ENCODE data around the gene TSPEAR.
"Not testable (repeated sequence)": the region's sequence is repeated elsewhere in the genome, so short reads cannot be mapped to it uniquely, and the experiment has no call there.

Gene TSPEAR

GRCh38 chr21:44701541-44701940 is 9.8 kb downstream of the TSPEAR start:
- DNase-seq = no peak

GRCh38 chr21:44701023-44701400 is 10.4 kb downstream of the TSPEAR start:
- DNase-seq = no peak

DNA sequence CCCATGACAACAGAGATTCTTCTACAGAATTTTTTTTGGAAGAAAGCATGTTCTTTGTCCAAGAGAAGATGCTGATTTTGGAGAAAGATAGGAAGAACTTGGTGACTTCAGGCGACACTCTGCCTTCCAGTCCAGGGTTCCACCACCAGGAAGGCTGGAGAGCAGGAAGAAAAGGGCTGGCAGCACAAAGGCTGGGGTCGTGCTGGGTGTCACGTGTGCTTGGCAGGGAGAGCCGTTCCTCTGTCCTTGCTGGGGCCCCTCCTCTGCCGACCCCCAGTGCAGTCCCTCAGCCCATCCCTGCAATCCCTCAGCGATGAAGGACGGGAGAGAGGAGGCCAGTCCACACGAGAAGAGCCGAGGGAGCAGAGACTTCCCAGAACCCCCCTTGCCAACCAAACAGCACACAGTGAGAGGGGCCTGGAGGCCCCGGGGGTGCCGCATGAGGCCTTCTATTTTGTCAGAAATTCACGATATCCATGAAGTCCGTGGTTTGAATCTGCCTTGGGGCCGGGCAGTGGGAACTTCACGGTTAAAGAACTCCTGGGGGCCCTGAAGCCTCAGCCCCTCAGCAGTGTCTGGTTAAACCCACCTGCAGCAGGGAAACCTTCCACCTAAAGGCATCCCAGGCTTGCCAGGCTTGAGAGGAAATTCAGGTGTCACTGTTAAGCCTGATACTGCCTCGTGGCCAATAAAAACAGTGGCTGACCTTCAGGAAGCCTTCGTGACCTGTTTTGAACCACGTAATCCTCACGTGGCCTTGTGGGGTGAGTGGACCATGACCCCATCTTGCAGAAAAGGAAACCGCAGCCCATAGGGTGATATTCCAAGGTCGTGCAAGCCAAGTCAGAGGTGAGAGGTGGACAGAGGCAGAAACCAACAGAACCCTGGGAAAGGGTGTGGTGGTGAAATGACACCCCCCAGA is 11.0 kb downstream of the TSPEAR start:
- no peak for DNase-seq

- no peak for DNase-seq
These were observed 11.8 kb downstream of the TSPEAR start for GRCh38 chr21:44699502-44700001.

DNA sequence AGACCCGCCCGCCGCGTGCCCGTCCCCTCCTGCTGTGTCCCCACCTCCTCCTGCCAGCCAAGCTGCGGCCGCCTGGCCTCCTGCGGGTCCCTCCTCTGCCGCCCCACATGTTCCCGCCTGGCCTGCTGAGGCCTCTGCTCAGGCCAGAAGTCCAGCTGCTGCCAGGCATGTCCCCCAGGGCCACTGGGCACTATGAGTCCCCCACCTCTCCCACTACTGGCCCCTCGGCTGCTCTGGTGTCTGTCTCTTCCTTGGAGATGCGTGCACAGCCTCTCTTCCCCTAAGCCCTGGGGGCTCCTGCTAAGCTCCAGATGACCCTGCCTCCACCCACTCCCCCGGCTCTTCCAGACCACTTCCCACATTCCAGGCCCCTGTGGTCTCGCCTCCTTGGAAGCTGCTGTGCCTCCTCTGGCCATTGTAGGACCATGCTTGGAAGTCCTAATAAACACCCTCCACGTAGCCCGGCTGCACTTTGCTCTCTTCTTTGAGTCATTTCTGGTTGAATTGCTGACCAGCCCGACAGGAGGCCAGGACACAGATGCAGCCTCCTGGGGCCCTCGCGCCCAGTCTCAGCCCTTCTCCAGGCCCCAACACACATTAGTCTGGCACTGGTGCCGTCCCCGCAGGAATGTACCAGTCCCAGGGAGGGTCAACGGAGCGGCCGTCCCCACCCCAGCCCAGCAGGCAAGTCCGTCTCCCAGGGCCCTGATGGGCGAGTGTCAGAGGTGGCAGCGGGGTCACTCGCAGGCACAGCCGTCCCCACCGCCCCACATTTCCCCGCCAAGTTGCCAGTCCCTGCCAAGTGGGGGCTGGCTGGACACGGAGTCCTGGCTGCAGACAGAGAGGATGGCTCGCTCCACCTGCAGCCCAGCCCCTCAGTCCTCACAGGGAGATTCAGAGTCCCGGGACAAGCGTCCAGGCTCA is 13.3 kb downstream of the TSPEAR start:
- DNase-seq = no peak

- DNase-seq = not testable (repeated sequence)
These were observed 14.1 kb downstream of the TSPEAR start, which contains the start of gene KRTAP10-12 for GRCh38 chr21:44697172-44697810. Gene KRTAP10-12, plus strand, starts transcription at chr21:44697172. Its CDS starts 30 bp downstream, at chr21:44697202.

DNA sequence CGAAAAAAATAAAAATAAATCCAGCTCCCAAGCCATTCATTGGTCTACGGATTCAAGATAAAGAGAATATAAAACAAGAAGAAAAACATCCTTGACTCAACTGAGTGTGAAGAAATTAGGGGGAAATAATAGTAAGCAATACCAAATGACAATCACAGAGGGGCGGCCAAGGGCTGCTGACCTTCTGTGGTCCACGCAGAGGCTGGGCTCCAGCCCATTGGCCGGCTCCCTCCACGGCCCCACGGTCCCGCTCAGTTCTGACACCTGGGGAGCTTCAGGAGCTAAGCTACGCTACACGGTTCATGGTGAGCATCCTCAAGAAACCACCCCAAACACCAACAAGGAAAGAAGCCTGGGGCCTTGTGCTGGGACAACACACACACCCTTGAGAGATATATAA is 14.8 kb downstream of the TSPEAR start:
- no peak for DNase-seq

DNA sequence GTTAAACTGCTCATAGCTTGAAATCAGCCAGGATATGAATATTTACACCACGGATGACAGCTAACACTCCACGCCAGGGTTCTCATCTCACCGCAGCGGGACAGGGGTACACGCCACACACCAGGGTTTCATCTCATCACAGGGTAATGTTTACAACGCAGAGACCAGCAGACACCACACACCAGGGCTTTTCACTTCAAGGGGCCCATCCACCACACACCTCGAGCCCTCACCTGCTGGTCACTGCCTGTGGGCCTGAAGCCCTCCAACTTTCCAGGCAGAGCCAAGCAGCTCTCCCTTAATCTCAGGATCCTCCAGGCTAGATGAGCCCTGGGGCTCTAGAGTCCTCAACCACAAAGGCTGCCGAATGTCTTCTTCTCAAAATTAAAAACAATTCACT is 15.7 kb downstream of the TSPEAR start:
- no peak for DNase-seq

DNA sequence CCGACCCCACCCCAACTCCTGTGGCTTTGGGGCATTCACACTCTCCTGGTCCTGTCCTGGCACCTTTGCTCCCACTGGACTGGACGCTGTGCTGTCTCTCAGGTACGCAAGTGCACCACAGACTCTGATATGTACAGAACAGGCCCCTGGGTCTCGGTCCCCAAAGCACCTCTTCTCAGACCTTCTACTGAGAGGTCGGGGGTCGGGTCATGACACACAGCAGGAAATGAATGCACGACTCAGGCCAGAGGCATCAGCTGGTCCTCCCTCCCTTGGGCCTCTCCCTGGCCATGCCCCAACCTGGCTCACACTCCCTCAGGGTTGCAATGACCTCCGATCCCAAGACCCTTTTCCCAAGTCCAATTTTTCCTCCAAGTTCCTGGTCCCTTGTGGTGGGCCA is 16.2 kb downstream of the TSPEAR start:
- no peak for DNase-seq

GRCh38 chr21:44694776-44695175 is 16.6 kb downstream of the TSPEAR start:
- no peak for DNase-seq

GRCh38 chr21:44692798-44693512 is 18.4 kb downstream of the TSPEAR start:
- no peak for DNase-seq

DNA sequence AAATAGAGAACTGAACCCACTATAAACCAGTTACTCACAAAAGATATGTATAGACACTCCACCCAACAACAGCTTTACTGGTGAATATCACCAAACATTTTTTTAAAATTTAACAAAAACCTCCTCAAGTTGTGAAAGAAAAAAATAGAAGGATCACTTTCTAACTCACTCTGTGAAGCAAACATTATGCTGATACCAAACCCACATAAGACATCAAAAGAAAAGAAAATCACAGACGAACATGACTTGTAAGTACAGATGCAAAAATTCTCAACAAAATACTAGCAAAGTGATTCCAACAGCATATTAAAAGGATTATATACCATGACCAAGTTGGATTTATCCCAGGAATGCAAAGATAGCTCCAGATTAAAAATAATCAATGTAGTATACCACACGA is 19.7 kb downstream of the TSPEAR start:
- DNase-seq = no peak

DNA sequence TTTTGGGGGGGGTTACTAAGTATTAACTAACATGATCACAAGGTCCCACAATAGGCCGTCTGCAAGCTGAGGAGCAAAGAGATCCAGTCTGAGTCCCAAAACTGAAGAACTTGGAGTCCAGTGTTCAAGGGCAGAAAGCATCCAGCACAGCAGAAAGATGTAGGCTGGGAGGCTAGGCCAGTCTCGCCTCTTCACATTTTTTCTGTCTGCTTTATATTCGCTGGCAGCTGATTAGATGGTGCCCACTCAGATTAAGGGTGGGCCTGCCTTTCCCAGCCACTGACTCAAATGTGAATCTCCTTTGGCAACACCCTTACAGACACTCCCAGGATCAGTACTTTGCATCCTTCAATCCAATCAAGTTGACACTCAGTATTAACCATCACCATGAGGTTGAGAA is 21.6 kb downstream of the TSPEAR start:
- not testable (repeated sequence) for DNase-seq

- no peak for DNase-seq
These were observed 23.7 kb downstream of the TSPEAR start for GRCh38 chr21:44687671-44688070.

GRCh38 chr21:44686843-44687561 is 24.4 kb downstream of the TSPEAR start:
- no peak for DNase-seq

DNA sequence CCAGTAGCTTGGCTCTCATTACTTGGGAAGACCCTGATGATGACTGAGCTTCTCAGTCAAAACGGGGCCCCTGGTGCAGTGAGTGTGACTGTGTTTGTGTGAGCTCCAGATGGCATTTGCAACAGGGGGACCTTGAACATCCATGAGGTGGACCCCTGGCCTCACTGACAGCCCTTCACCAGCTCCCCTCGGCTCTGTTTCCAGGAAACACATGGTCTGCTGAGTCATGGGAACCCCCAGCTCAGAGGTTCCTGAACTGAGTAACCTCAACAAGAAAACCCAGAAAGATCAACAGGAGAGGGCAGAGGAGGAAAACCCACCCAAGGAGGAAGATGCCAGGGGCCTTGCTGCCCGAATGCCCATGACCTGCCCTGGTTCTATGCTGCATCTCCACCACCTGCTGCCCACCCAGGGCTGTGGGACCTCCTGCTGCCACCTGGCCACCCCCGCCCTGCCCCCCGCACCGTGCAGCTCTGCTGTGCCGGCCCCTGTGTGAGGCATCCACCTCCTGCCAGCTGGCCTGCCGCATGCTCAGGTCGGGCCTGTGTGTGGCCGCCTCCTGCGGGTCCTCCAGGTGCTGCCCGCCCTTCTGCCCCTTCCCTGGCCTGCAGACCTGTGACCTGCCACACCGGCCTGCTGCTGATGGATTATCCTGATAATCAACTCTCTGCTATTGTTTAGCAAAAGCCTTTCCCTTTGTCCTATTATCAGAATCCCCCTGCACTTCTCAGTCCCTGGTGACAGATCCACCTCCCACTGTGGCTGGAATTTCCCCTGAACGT is 25.2 kb downstream of the TSPEAR start:
- no peak for DNase-seq

- DNase-seq = not testable (repeated sequence)
These were observed 26.3 kb downstream of the TSPEAR start for GRCh38 chr21:44685050-44685449.

DNA sequence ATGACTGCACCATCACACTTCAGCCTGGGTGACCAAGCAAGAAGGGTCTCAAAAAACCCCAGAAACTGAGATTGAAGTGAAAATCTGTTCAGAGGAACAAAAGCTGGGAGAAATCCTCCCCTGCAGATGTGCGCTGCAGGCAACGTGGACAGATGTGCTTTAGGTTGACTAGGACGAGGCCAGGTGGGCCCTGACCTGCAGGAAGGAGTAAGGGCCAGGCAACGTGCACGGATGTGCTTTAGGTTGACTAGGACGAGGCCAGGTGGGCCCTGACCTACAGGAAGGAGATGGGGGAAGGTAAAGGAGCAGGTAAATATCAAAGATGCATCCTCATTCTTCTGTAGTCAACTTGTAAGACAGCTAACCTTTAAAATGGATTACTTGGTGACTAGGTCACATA is 26.9 kb downstream of the TSPEAR start:
- DNase-seq = no peak

DNA sequence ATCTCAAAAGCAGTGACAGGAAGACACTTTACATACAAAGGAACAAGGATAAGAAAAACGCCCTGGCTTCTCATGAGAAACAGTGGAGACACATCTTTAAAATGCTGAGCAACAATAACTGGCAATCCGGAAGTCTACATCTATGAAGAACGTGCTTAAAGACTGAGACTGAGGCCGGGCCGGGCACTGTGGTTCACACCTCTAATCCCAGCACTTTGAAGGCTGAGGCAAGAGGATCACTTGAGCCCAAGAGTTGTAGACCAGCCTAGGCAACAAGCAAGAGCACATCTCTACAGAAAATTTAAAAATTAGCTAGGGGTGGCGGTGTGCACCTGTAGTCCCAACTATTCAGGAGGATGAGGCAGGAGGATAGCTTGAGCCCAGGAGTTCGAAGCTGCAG is 27.3 kb downstream of the TSPEAR start:
- DNase-seq = no peak

DNA sequence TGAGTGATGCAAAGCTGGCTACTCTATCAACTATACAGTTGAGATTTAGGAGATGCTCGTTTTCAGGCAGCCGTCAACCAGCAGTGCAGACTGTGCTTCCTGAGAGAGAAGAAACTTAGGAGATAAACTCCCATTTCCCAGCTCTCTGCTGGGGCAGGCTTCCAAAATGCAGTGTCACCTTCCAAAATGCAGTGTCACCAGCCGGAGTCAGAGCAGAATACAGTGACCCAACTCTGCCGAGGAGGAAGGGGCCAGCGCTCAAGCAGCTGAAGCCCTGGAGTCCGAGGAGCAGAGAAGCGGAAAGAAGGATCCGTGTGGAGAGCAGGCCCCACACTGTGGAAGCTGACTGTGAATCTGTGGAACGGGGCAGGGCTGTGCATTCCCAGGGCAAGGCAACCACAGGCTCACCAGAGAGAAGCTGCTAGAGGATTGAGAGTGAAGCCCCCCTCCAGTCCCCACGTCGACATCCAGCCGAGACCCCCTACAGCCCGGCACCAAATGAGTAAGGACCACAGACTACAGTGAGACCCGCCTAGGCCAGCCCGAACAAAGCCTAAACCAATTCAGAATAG is 28.7 kb downstream of the TSPEAR start:
- DNase-seq = no peak
